ENCODE data around the gene LOXL1.

LOXL1 gene

DNA sequence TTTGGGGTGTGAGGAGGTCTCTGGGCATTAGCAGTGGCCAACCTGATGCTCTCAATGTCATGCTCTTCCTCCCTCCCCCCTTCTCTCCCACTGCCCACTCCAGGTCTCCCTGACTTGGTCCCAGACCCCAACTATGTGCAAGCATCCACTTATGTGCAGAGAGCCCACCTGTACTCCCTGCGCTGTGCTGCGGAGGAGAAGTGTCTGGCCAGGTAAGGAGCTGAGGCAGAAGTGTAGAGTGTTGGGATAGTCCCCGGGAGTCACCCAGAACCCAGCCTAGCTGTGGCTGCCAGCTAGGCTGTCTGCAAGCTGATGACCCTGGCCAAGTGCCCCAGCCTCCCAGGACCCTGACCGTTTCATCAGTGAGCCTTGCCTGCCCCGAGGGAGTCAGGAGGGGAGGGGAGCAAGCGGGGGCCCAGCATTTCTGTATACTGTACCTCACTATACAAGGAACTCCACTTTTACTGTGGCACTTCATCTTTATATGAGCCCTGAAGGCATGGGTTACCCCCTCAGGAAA, 16.5 kb downstream of the LOXL1 start:
- in situ Hi-C loops (cut with MboI; ENCODE audit: low pct_unique_long_range_greater_than_20kb, low sequenced_read_pairs, unreplicated experiment) = no loop called here
- TF ChIP-seq, protein P1, sequence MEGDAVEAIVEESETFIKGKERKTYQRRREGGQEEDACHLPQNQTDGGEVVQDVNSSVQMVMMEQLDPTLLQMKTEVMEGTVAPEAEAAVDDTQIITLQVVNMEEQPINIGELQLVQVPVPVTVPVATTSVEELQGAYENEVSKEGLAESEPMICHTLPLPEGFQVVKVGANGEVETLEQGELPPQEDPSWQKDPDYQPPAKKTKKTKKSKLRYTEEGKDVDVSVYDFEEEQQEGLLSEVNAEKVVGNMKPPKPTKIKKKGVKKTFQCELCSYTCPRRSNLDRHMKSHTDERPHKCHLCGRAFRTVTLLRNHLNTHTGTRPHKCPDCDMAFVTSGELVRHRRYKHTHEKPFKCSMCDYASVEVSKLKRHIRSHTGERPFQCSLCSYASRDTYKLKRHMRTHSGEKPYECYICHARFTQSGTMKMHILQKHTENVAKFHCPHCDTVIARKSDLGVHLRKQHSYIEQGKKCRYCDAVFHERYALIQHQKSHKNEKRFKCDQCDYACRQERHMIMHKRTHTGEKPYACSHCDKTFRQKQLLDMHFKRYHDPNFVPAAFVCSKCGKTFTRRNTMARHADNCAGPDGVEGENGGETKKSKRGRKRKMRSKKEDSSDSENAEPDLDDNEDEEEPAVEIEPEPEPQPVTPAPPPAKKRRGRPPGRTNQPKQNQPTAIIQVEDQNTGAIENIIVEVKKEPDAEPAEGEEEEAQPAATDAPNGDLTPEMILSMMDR (IDR thresholded peaks at IDR 0.05; ENCODE audit: extremely low read depth, insufficient read depth, missing control alignments) = no peak

GRCh38 chr15:73944161-73945129, 18.2 kb downstream of the LOXL1 start:
- in situ Hi-C loops (cut with MboI; ENCODE audit: low pct_unique_long_range_greater_than_20kb, low sequenced_read_pairs, unreplicated experiment) = no loop called here
- TF ChIP-seq, protein P1 (IDR thresholded peaks at IDR 0.05; ENCODE audit: extremely low read depth, insufficient read depth, missing control alignments) = no peak
- DNase-seq (ENCODE audit: low spot score) = no peak

More for the DNA sequence above, 16.5 kb downstream of the LOXL1 start:
- DNase-seq (ENCODE audit: low spot score) = no peak

GRCh38 chr15:73945130-73945508, 18.9 kb downstream of the LOXL1 start:
- in situ Hi-C loops (cut with MboI; ENCODE audit: low pct_unique_long_range_greater_than_20kb, low sequenced_read_pairs, unreplicated experiment) = no loop called here
- DNase-seq (ENCODE audit: low spot score) = no peak
- TF ChIP-seq, protein P1 (IDR thresholded peaks at IDR 0.05; ENCODE audit: extremely low read depth, insufficient read depth, missing control alignments) = no peak

- in situ Hi-C loops (cut with MboI; ENCODE audit: low pct_unique_long_range_greater_than_20kb, low sequenced_read_pairs, unreplicated experiment) = no loop called here
- DNase-seq (ENCODE audit: low spot score) = no peak
- TF ChIP-seq, protein P1 (IDR thresholded peaks at IDR 0.05; ENCODE audit: extremely low read depth, insufficient read depth, missing control alignments) = no peak
Observed at GRCh38 chr15:73946046-73946721, 19.9 kb downstream of the LOXL1 start.

GRCh38 chr15:73946795-73947370, 20.6 kb downstream of the LOXL1 start:
- no peak for DNase-seq (ENCODE audit: low spot score)
- TF ChIP-seq, protein P1 (IDR thresholded peaks at IDR 0.05; ENCODE audit: extremely low read depth, insufficient read depth, missing control alignments) = no peak
- in situ Hi-C loops (cut with MboI; ENCODE audit: low pct_unique_long_range_greater_than_20kb, low sequenced_read_pairs, unreplicated experiment) = no loop called here

DNA sequence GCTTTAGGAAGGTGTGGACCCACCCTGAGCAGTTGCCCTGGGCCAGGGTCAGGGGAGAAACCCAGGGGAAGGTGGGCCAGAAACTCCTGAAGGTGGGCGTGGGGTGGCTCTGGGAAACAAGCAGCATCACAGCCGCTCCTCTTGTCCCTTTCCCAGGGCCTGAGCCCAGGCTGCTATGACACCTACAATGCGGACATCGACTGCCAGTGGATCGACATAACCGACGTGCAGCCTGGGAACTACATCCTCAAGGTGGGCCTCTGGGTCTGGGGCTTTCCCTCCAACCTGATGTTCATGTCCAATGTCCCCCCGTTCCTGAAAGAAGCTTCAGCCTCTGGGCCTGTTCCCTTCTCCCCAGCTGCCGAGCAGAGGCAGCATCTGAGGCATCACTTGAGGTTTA, 21.4 kb downstream of the LOXL1 start:
- no peak for DNase-seq (ENCODE audit: low spot score)
- in situ Hi-C loops (cut with MboI; ENCODE audit: low pct_unique_long_range_greater_than_20kb, low sequenced_read_pairs, unreplicated experiment) = no loop called here
- TF ChIP-seq, protein P1 (IDR thresholded peaks at IDR 0.05; ENCODE audit: extremely low read depth, insufficient read depth, missing control alignments) = no peak

Measured in GM13977 (cell line).